Measurements from ENCODE around the gene MPZL2. TPM values are rescaled to one million over a fixed set of nuclear protein-coding genes. Genes with fewer than 3 reads are reported as not detected.

MPZL2 gene
- total RNA-seq, result 100 to 1,000 TPM in 1 of 2 donors, 10 to 100 TPM in 1; 58.8 to 114 TPM

DNA sequence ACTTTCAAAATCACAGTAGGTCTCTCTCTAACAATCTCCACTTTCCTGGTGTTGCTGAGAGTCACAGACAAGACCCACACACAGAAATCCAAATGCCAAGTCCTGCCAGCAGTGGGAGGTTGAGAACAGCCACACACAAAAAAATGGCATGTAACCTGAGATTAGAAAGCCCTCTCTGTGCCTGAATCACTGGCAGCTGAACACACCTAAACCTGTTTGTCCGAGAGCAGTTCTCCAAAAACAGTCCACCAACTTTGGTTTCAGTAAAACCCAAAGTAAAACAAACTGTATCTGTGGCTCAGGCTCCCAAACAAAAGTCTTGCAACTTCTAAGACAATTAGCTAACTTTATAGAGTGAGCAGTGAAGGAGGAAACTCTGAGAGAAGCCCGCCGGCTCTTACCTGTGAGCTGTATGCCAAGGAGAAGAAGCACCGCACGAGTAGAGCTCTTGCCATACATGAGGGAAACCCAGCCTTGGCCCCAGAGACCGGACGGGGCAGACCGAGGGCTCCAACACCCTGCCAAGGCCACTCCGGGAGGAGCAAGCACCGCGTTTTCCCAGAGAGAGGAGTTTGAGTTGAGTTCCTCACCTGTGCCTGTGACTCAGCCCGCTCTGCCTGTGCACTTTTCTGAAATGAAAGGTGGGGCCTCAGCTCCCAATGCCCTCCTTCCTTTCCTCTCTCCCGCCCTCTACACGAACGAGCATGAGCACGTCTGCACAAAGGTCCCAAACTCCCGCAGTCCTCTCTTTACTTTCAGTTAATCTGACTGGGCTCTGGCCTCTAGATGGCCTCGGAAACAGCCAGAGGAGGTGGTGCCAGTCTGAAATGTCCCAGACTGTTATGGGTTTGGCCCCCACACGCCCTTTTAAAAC lies at the start of gene MPZL2:
Gene MPZL2 (minus strand): TSS at position 603 of the 874 bp plus-strand sequence. CDS start 144 bp downstream, at position 459.
- H3K27me3 ChIP-seq, result no peaks in the 10 kb centered on the region
- H3K27ac ChIP-seq, result peak within 1 kb of the TSS; percentile 91
- H3K4me1 ChIP-seq, result no peaks in the 10 kb centered on the region
- TF ChIP-seq CTCF (IDR thresholded peaks at IDR 0.05), result no peak
- H3K4me3 ChIP-seq, result peak within 1 kb of the TSS; percentile 40
- DNase-seq, result peak; percentile 90
- intact Hi-C loops (cut with DNase I), result no loop called here
- no peaks in the 10 kb centered on the region for H3K36me3 ChIP-seq
- H3K9ac ChIP-seq (ENCODE audit: low read depth in 2 of 2, low read length in 2 of 2), result peak within 1 kb of the TSS; percentile 54 to 86
- H3K9me3 ChIP-seq, result no peaks in the 10 kb centered on the region

GRCh38 chr11:118313242-118313641 lies 49.1 kb upstream of the MPZL2 start:
- Histone ChIP-seq H3K9me3 (no peaks in the 10 kb centered on the region), H3K4me3 (no peak overlapping the region), H3K27me3 (no peaks in the 10 kb centered on the region), H3K36me3 (no peaks in the 10 kb centered on the region), H3K4me1 (peaks cover 11% of the 10 kb centered on the region), H3K9ac (ENCODE audit: low read depth in 2 of 2, low read length in 2 of 2) (no peak overlapping the region), H3K27ac (no peak overlapping the region)
- intact Hi-C loops (cut with DNase I), result no loop called here
- TF ChIP-seq CTCF (IDR thresholded peaks at IDR 0.05), result no peak
- DNase-seq, result no peak

DNA sequence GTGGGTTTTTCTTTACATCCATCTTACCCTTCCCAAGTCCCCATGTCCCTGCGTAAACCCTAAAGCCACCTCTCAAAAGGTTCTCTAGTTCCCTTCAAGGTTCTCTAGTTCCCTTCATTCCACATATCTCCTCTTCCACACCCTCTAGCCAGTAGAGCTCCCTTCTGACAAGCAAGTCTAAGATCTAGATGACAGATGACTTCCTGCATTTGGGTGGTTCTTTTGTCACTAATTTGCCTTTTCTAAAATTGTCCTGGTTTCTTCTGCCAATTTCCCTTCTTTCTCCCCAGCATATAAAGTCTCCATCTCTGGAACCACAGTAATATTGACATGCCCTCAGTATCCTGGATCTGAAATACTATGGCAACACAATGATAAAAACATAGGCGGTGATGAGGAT lies 48.2 kb upstream of the MPZL2 start:
- no peaks in the 10 kb centered on the region for H3K9me3 ChIP-seq
- DNase-seq, result no peak
- no peak overlapping the region for H3K4me3 ChIP-seq
- no peak overlapping the region for H3K9ac ChIP-seq (ENCODE audit: low read depth in 2 of 2, low read length in 2 of 2)
- H3K36me3 ChIP-seq, result no peaks in the 10 kb centered on the region
- H3K4me1 ChIP-seq, result peaks cover 11% of the 10 kb centered on the region
- H3K27ac ChIP-seq, result no peak overlapping the region
- intact Hi-C loops (cut with DNase I), result no loop called here
- TF ChIP-seq CTCF (IDR thresholded peaks at IDR 0.05), result no peak
- no peaks in the 10 kb centered on the region for H3K27me3 ChIP-seq

DNA sequence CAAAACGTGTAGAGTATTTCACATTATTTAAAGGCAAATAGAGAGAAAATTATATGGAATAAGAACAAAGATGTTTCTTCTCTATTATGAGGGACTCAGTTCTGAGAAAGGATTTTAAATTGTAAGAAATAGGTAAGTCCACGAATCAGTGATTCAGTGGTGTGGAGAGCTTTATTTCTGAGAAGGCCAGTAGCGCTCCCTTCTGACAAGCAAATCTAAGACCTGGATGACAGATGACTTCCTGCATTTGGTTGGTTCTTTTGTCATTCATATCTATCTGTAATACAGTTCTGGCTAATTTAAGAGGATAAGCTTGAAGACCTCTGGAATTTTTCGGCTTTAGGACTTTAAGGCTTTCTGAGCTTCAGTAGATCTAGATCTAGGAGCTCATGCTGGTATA lies 47.4 kb upstream of the MPZL2 start:
- Histone ChIP-seq H3K27me3 (no peaks in the 10 kb centered on the region), H3K27ac (no peak overlapping the region), H3K9ac (ENCODE audit: low read depth in 2 of 2, low read length in 2 of 2) (no peak overlapping the region), H3K9me3 (no peaks in the 10 kb centered on the region), H3K4me3 (no peak overlapping the region), H3K4me1 (peaks cover 7% of the 10 kb centered on the region), H3K36me3 (no peaks in the 10 kb centered on the region)
- no peak for TF ChIP-seq CTCF (IDR thresholded peaks at IDR 0.05)
- no peak for DNase-seq
- intact Hi-C loops (cut with DNase I), result no loop called here

- Histone ChIP-seq H3K9ac (ENCODE audit: low read depth in 2 of 2, low read length in 2 of 2) (no peak overlapping the region), H3K36me3 (no peaks in the 10 kb centered on the region), H3K27ac (no peak overlapping the region), H3K4me3 (no peak overlapping the region), H3K27me3 (no peaks in the 10 kb centered on the region), H3K9me3 (no peaks in the 10 kb centered on the region), H3K4me1 (peaks cover 7% of the 10 kb centered on the region)
- no peak for TF ChIP-seq CTCF (IDR thresholded peaks at IDR 0.05)
- no peak for DNase-seq
- intact Hi-C loops (cut with DNase I), result no loop called here
Observed at GRCh38 chr11:118310781-118311485, 46.8 kb upstream of the MPZL2 start.

Data from colonic mucosa (tissue), 4 donors.